ENCODE measurements around the gene DNHD1. TPM values are rescaled to one million over a fixed set of nuclear protein-coding genes. Genes with fewer than 3 reads are reported as not detected.

The DNHD1 gene
- total and polyA plus RNA-seq, 2 of the 13 experiments (the other 11 are each of a cell fraction or from before 2014, with no cell fraction given): 2.7 to 9.3 TPM

DNA sequence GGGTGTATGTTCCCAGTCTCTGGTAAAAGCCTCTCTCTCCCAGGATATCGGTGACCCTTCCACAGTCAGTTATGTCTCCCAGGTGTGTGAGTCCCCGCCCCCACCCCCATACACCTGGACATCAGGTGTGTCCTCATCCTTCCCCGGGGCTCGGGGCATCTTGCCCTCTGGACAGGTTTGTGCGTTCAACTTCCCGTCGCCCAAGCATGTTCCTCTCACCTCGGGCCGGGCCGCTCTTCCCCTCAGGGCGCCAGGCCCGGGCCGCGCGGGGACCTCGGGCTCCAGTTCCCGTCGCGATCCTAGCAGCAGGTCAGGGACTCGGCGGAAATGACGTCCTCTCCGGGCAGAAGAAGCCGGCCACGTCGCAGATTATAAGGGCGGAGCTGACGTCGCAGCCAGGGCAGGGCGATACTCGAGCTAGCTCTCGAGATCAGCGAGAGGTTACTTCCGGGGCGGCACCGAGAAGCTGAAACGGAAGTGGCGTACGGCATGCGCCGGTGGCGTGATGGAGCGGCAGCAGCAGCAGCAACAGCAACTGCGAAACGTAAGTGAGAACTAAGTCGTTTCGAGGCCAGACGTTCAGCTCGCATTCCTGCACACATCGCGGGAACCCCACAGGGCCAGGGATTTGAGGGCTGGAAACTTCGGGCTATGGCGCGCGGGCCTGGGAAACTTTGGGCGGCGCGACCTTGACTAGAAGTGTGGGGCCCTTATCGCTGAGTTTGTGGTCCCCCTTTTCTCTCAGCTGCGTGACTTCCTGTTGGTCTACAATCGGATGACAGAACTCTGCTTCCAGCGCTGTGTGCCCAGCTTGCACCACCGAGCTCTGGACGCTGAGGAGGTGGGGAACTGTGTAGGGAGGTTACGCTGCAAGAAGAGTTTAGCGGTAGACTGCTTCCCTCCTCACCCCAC, 15.8 kb upstream of the DNHD1 start, which contains the start of the genes ARFIP2 and TIMM10B (continued):
- TF ChIP-seq, protein P1, sequence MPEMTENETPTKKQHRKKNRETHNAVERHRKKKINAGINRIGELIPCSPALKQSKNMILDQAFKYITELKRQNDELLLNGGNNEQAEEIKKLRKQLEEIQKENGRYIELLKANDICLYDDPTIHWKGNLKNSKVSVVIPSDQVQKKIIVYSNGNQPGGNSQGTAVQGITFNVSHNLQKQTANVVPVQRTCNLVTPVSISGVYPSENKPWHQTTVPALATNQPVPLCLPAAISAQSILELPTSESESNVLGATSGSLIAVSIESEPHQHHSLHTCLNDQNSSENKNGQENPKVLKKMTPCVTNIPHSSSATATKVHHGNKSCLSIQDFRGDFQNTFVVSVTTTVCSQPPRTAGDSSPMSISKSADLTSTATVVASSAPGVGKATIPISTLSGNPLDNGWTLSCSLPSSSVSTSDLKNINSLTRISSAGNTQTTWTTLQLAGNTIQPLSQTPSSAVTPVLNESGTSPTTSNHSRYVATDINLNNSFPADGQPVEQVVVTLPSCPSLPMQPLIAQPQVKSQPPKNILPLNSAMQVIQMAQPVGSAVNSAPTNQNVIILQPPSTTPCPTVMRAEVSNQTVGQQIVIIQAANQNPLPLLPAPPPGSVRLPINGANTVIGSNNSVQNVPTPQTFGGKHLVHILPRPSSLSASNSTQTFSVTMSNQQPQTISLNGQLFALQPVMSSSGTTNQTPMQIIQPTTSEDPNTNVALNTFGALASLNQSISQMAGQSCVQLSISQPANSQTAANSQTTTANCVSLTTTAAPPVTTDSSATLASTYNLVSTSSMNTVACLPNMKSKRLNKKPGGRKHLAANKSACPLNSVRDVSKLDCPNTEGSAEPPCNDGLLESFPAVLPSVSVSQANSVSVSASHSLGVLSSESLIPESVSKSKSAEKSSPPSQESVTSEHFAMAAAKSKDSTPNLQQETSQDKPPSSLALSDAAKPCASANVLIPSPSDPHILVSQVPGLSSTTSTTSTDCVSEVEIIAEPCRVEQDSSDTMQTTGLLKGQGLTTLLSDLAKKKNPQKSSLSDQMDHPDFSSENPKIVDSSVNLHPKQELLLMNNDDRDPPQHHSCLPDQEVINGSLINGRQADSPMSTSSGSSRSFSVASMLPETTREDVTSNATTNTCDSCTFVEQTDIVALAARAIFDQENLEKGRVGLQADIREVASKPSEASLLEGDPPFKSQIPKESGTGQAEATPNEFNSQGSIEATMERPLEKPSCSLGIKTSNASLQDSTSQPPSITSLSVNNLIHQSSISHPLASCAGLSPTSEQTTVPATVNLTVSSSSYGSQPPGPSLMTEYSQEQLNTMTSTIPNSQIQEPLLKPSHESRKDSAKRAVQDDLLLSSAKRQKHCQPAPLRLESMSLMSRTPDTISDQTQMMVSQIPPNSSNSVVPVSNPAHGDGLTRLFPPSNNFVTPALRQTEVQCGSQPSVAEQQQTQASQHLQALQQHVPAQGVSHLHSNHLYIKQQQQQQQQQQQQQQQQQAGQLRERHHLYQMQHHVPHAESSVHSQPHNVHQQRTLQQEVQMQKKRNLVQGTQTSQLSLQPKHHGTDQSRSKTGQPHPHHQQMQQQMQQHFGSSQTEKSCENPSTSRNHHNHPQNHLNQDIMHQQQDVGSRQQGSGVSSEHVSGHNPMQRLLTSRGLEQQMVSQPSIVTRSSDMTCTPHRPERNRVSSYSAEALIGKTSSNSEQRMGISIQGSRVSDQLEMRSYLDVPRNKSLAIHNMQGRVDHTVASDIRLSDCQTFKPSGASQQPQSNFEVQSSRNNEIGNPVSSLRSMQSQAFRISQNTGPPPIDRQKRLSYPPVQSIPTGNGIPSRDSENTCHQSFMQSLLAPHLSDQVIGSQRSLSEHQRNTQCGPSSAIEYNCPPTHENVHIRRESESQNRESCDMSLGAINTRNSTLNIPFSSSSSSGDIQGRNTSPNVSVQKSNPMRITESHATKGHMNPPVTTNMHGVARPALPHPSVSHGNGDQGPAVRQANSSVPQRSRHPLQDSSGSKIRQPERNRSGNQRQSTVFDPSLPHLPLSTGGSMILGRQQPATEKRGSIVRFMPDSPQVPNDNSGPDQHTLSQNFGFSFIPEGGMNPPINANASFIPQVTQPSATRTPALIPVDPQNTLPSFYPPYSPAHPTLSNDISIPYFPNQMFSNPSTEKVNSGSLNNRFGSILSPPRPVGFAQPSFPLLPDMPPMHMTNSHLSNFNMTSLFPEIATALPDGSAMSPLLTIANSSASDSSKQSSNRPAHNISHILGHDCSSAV (CRISPR knock-in tag; IDR thresholded peaks at IDR 0.05; ENCODE audit: borderline replicate concordance): no peak
- peak; percentile 79 for TF ChIP-seq ZIK1 (CRISPR knock-in tag; IDR thresholded peaks at IDR 0.05; ENCODE audit: borderline replicate concordance, low read depth)
- TF ChIP-seq EHMT2 (IDR thresholded peaks at IDR 0.05; ENCODE audit: borderline replicate concordance, low read depth, low read length): no peak
- TF ChIP-seq, protein P2, sequence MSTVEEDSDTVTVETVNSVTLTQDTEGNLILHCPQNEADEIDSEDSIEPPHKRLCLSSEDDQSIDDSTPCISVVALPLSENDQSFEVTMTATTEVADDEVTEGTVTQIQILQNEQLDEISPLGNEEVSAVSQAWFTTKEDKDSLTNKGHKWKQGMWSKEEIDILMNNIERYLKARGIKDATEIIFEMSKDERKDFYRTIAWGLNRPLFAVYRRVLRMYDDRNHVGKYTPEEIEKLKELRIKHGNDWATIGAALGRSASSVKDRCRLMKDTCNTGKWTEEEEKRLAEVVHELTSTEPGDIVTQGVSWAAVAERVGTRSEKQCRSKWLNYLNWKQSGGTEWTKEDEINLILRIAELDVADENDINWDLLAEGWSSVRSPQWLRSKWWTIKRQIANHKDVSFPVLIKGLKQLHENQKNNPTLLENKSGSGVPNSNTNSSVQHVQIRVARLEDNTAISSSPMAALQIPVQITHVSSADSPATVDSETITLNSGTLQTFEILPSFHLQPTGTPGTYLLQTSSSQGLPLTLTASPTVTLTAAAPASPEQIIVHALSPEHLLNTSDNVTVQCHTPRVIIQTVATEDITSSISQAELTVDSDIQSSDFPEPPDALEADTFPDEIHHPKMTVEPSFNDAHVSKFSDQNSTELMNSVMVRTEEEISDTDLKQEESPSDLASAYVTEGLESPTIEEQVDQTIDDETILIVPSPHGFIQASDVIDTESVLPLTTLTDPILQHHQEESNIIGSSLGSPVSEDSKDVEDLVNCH (CRISPR knock-in tag; IDR thresholded peaks at IDR 0.05): no peak
- TF ChIP-seq SIX4 (CRISPR knock-in tag; IDR thresholded peaks at IDR 0.05): peak; percentile 78
- no peak for TF ChIP-seq HNRNPH1 (optimal IDR thresholded peaks at IDR 0.05; ENCODE audit: low read depth, low read length)
- TF ChIP-seq, protein P3, sequence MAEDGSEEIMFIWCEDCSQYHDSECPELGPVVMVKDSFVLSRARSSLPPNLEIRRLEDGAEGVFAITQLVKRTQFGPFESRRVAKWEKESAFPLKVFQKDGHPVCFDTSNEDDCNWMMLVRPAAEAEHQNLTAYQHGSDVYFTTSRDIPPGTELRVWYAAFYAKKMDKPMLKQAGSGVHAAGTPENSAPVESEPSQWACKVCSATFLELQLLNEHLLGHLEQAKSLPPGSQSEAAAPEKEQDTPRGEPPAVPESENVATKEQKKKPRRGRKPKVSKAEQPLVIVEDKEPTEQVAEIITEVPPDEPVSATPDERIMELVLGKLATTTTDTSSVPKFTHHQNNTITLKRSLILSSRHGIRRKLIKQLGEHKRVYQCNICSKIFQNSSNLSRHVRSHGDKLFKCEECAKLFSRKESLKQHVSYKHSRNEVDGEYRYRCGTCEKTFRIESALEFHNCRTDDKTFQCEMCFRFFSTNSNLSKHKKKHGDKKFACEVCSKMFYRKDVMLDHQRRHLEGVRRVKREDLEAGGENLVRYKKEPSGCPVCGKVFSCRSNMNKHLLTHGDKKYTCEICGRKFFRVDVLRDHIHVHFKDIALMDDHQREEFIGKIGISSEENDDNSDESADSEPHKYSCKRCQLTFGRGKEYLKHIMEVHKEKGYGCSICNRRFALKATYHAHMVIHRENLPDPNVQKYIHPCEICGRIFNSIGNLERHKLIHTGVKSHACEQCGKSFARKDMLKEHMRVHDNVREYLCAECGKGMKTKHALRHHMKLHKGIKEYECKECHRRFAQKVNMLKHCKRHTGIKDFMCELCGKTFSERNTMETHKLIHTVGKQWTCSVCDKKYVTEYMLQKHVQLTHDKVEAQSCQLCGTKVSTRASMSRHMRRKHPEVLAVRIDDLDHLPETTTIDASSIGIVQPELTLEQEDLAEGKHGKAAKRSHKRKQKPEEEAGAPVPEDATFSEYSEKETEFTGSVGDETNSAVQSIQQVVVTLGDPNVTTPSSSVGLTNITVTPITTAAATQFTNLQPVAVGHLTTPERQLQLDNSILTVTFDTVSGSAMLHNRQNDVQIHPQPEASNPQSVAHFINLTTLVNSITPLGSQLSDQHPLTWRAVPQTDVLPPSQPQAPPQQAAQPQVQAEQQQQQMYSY (CRISPR knock-in tag; IDR thresholded peaks at IDR 0.05): no peak; the same call in 1 of the 2 replicates
- no peak; the same call in 1 of the 2 replicates for TF ChIP-seq MXD4 (CRISPR knock-in tag; IDR thresholded peaks at IDR 0.05)
- TF ChIP-seq, protein P4, sequence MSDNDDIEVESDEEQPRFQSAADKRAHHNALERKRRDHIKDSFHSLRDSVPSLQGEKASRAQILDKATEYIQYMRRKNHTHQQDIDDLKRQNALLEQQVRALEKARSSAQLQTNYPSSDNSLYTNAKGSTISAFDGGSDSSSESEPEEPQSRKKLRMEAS (IDR thresholded peaks at IDR 0.05): peak; percentile 88
- TF ChIP-seq ZNF768 (CRISPR knock-in tag; IDR thresholded peaks at IDR 0.05): peak; percentile 53
- TF ChIP-seq KDM6A (CRISPR knock-in tag; IDR thresholded peaks at IDR 0.05; ENCODE audit: low read depth): no peak
- TF ChIP-seq ZFP1 (CRISPR knock-in tag; IDR thresholded peaks at IDR 0.05): peak; percentile 66
- peak; percentile 95 for TF ChIP-seq SAP130 (CRISPR knock-in tag; IDR thresholded peaks at IDR 0.05; ENCODE audit: low read depth)
- TF ChIP-seq TCF12 (IDR thresholded peaks at IDR 0.05): no peak
- no peak for TF ChIP-seq TCF12 (CRISPR knock-in tag; IDR thresholded peaks at IDR 0.05)

Data from HepG2 (cell line).